H1 (cell line): Measurements from ENCODE around the gene PARS2. TPM values are rescaled to one million over a fixed set of nuclear protein-coding genes. Genes with fewer than 3 reads are reported as not detected.

Experiments
- CTCF ChIA-PET: fragments of 300-600 bp; sonication (Branson Sonifier 250); formaldehyde crosslinking; loops from one replicate; lab custom pipeline; 2021; ENCODE audit not compliant: partially characterized antibody; lab: Charles Lee
- POLR2A ChIA-PET: fragments of 300-600 bp; sonication (Branson Sonifier 250); formaldehyde crosslinking; loops from one replicate; lab custom pipeline; 2021; ENCODE audit warnings: inconsistent platforms; ENCODE audit not compliant: partially characterized antibody; lab: Charles Lee
- DNase-seq, 2 experiments: peaks; one replicate each; pipeline versions ENCODE4 v3.0.0 to v3.0.0-alpha.2; 2010 to 2022; ENCODE audit warnings: low spot score in 2 of 2, low read depth in 1 of 2, mixed read lengths in 1 of 2
- FAIRE-seq: peaks from 2 replicates; lab custom pipeline; 2011; peaks lifted over from hg19 to GRCh38; lab: Jason Lieb, UNC
- H2AFZ ChIP-seq: 2 replicates; pipeline ENCODE4 v1.8.1; 2012; ENCODE audit warnings: low read length, inconsistent platforms
- H2AK5ac ChIP-seq: 2 replicates; pipeline ENCODE4 v1.6.1; 2013; ENCODE audit warnings: low read depth, low read length
- H2BK120ac ChIP-seq: replicated peaks from 2 replicates; pipeline ENCODE3; 2013; ENCODE audit warnings: low read depth, low read length, inconsistent platforms
- H2BK12ac ChIP-seq: 2 replicates; pipeline ENCODE4 v1.6.1; 2013; ENCODE audit warnings: low read depth, low read length
- H2BK15ac ChIP-seq: 2 replicates; pipeline ENCODE4 v1.6.1; 2013; ENCODE audit warnings: low read length
- H2BK20ac ChIP-seq: 2 replicates; pipeline ENCODE4 v1.6.1; 2013; ENCODE audit warnings: low read length
- H2BK5ac ChIP-seq: 2 replicates; pipeline ENCODE4 v1.6.1; 2013; ENCODE audit warnings: low read depth, low read length
- H3K14ac ChIP-seq: 2 replicates; pipeline ENCODE4 v1.6.1; 2013; ENCODE audit warnings: inconsistent platforms; ENCODE audit not compliant: insufficient read length
- H3K18ac ChIP-seq: 2 replicates; pipeline ENCODE4 v1.6.1; 2013; ENCODE audit warnings: low read length; ENCODE audit errors: extremely low read depth
- H3K23ac ChIP-seq: 2 replicates; pipeline ENCODE4 v1.6.1; 2013; ENCODE audit warnings: inconsistent platforms; ENCODE audit not compliant: insufficient read length
- H3K23me2 ChIP-seq: 2 replicates; pipeline ENCODE4 v1.6.1; 2013; ENCODE audit warnings: low read depth, low read length
- H3K27ac ChIP-seq: 2 replicates; pipeline ENCODE4 v1.6.1; 2011; ENCODE audit warnings: low read depth, low read length, inconsistent platforms
- H3K27me3 ChIP-seq, 4 experiments: replicated peaks in 1 of 4; 1 replicate in 1 of 4; 2 replicates in 3 of 4; pipeline versions ENCODE4 v1.6.1 to v1.8.1; 2011 to 2013; ENCODE audit warnings: low read length in 3 of 4, mild to moderate bottlenecking in 3 of 4, inconsistent platforms in 2 of 4, mixed read lengths in 2 of 4, moderate library complexity in 1 of 4; ENCODE audit not compliant: control insufficient read depth in 3 of 4, insufficient read depth in 3 of 4; ENCODE audit errors: extremely low read depth in 1 of 4
- H3K36me3 ChIP-seq, 4 experiments: 2 replicates each; pipeline versions ENCODE4 v1.6.1 to v1.8.1; 2011 to 2013; ENCODE audit warnings: mild to moderate bottlenecking in 4 of 4, low read length in 3 of 4, moderate library complexity in 2 of 4, control low read depth in 1 of 4, inconsistent platforms in 1 of 4; ENCODE audit not compliant: insufficient read depth in 4 of 4, control insufficient read depth in 2 of 4
- H3K4ac ChIP-seq: replicated peaks from 2 replicates; pipeline ENCODE3; 2013; ENCODE audit warnings: low read length, low read depth, mixed read lengths, inconsistent platforms; ENCODE audit not compliant: insufficient read length
- H3K4me1 ChIP-seq, 4 experiments: replicated peaks in 1 of 4; 1 replicate in 1 of 4; 2 replicates in 3 of 4; pipeline versions ENCODE4 v1.6.1 to v1.8.1; 2011 to 2013; ENCODE audit warnings: low read length in 3 of 4, inconsistent platforms in 2 of 4, mixed read lengths in 1 of 4; ENCODE audit not compliant: insufficient read depth in 4 of 4, control insufficient read depth in 3 of 4
- H3K4me2 ChIP-seq, 2 experiments: 2 replicates each; pipeline versions ENCODE4 v1.6.1 to v1.8.1; 2011 to 2013; ENCODE audit warnings: low read depth in 2 of 2, low read length in 2 of 2, control low read depth in 1 of 2, inconsistent platforms in 1 of 2, mild to moderate bottlenecking in 1 of 2; ENCODE audit not compliant: insufficient read depth in 1 of 2
- H3K4me3 ChIP-seq, 4 experiments: fragments of 200-600, 300-600 bp in 1 of 4; sonication (generic), shearing (Covaris generic), sonication (Bioruptor Twin) in 1 of 4; 2 replicates each; pipeline versions ENCODE4 v1.5.1 to v1.8.1; 2011 to 2016; ENCODE audit warnings: low read length in 4 of 4, low read depth in 3 of 4, control low read depth in 2 of 4, inconsistent platforms in 2 of 4, mild to moderate bottlenecking in 2 of 4, mixed read lengths in 1 of 4, moderate library complexity in 1 of 4; ENCODE audit not compliant: insufficient read depth in 2 of 4; ENCODE audit errors: extremely low read depth in 1 of 4
- H3K56ac ChIP-seq: replicated peaks from 2 replicates; pipeline ENCODE3; 2013; ENCODE audit warnings: low read depth, mild to moderate bottlenecking, mixed read lengths, low read length, inconsistent platforms; ENCODE audit not compliant: insufficient read length
- H3K79me1 ChIP-seq: 2 replicates; pipeline ENCODE4 v1.6.1; 2013; ENCODE audit warnings: low read depth, low read length, control low read depth
- H3K79me2 ChIP-seq, 2 experiments: 2 replicates each; pipeline versions ENCODE4 v1.6.1 to v1.8.1; 2012 to 2013; ENCODE audit warnings: low read length in 2 of 2, mild to moderate bottlenecking in 2 of 2, inconsistent platforms in 1 of 2; ENCODE audit not compliant: insufficient read depth in 2 of 2, control insufficient read depth in 1 of 2
- H3K9ac ChIP-seq, 4 experiments: replicated peaks in 1 of 4; 1 replicate in 1 of 4; 2 replicates in 3 of 4; pipeline versions ENCODE4 v1.6.1 to v1.8.1; 2011 to 2013; ENCODE audit warnings: low read depth in 3 of 4, low read length in 3 of 4, control low read depth in 2 of 4, mild to moderate bottlenecking in 2 of 4, moderate library complexity in 2 of 4, inconsistent platforms in 1 of 4; ENCODE audit errors: extremely low read depth in 1 of 4
- H3K9me3 ChIP-seq, 2 experiments: 2 replicates each; pipeline versions ENCODE4 v1.6.1 to v1.8.1; 2012 to 2013; ENCODE audit warnings: mild to moderate bottlenecking in 2 of 2, moderate library complexity in 2 of 2, control low read depth in 1 of 2, inconsistent platforms in 1 of 2, low read depth in 1 of 2, low read length in 1 of 2, mixed read lengths in 1 of 2; ENCODE audit not compliant: insufficient read depth in 2 of 2
- H4K20me1 ChIP-seq, 2 experiments: replicated peaks in 1 of 2; 2 replicates each; pipeline versions ENCODE3 to v1.8.1; 2011 to 2013; ENCODE audit warnings: inconsistent platforms in 2 of 2, low read length in 2 of 2, mild to moderate bottlenecking in 1 of 2; ENCODE audit not compliant: insufficient read depth in 2 of 2, control insufficient read depth in 1 of 2
- H4K5ac ChIP-seq: 2 replicates; pipeline ENCODE4 v1.6.1; 2013; ENCODE audit warnings: low read length, low read depth, mixed read lengths, inconsistent platforms; ENCODE audit not compliant: insufficient read length
- H4K8ac ChIP-seq: 2 replicates; pipeline ENCODE4 v1.8.0; 2013; ENCODE audit warnings: mild to moderate bottlenecking, moderate library complexity, low read length, inconsistent platforms; ENCODE audit not compliant: insufficient read depth; ENCODE audit errors: extremely low read depth
- H4K91ac ChIP-seq: replicated peaks from 2 replicates; pipeline ENCODE3; 2013; ENCODE audit warnings: low read length, mixed read lengths, inconsistent platforms; ENCODE audit not compliant: insufficient read length
- ASH2L ChIP-seq: fragments of 200-600, 300-600 bp; sonication (generic); IDR thresholded peaks from one replicate; pipeline ENCODE4 v1.7.1; 2017; ENCODE audit warnings: low read length
- BACH1 ChIP-seq: IDR thresholded peaks from 2 replicates; pipeline ENCODE4 v1.6.1; 2012; ENCODE audit warnings: low read length, improper control_type of control experiment
- CREB1 ChIP-seq: IDR thresholded peaks from 2 replicates; pipeline ENCODE4 v1.6.1; 2012; ENCODE audit warnings: inconsistent platforms
- EZH2 ChIP-seq: fragments of 200-600 bp; sonication (generic); IDR thresholded peaks from 2 replicates; pipeline ENCODE4 v1.7.1; 2012; ENCODE audit warnings: low read depth, mild to moderate bottlenecking, moderate library complexity, low read length, inconsistent platforms; ENCODE audit not compliant: severe bottlenecking
- JUND ChIP-seq: IDR thresholded peaks from 2 replicates; pipeline ENCODE4 v1.6.1; 2011; ENCODE audit warnings: mild to moderate bottlenecking, improper control_type of control experiment, low read length
- KDM4A ChIP-seq: IDR thresholded peaks from one replicate; pipeline ENCODE4 v1.7.1; 2012; ENCODE audit warnings: low read depth, mild to moderate bottlenecking, moderate library complexity, low read length, inconsistent platforms; ENCODE audit not compliant: severe bottlenecking
- RAD21 ChIP-seq, 2 experiments: IDR thresholded peaks in 1 of 2; conservative IDR thresholded peaks in 1 of 2; 2 replicates each; pipeline ENCODE4 v1.6.1; 2011; ENCODE audit warnings: low read depth in 2 of 2, low read length in 2 of 2, improper control_type of control experiment in 1 of 2, inconsistent platforms in 1 of 2, mild to moderate bottlenecking in 1 of 2, moderate library complexity in 1 of 2
- SP2 ChIP-seq: IDR thresholded peaks from 2 replicates; pipeline ENCODE4 v1.6.1; 2012; ENCODE audit warnings: mild to moderate bottlenecking, low read length, inconsistent platforms
- SUZ12 ChIP-seq: fragments of 200-600 bp; sonication (generic); IDR thresholded peaks from 2 replicates; pipeline ENCODE4 v1.6.1; 2012; ENCODE audit warnings: mild to moderate bottlenecking, inconsistent platforms, low read length, moderate library complexity, mixed read lengths
- TAF1 ChIP-seq: IDR thresholded peaks from 2 replicates; pipeline ENCODE4 v1.6.1; 2011; ENCODE audit warnings: mild to moderate bottlenecking, low read depth, low read length
- WGBS, 2 experiments: shearing (Covaris generic) in 1 of 2; methylation state at CpG; one replicate each; pipeline versions ENCODE4 v1.1.6 to v1.1.7; 2013 to 2015; ENCODE audit warnings: low lambda C conversion rate in 2 of 2, mixed read lengths in 2 of 2, inconsistent platforms in 1 of 2, low coverage in 1 of 2, missing lambda C conversion rate in 1 of 2; ENCODE audit not compliant: insufficient replicate concordance in 2 of 2, insufficient coverage in 1 of 2, insufficient read length in 1 of 2; ENCODE audit errors: extremely low coverage in 1 of 2, missing lambda C conversion rate in 1 of 2; 5-methylcytosine and 5-hydroxymethylcytosine counted together
- polyA plus RNA-seq, 7 experiments: library from polyadenylated mRNA; depleted of rRNA in 3 of 7; stranded (reverse) in 5 of 7; unstranded in 2 of 7; fragments of >200 nt in 5 of 7; fragments of 200-250 nt in 2 of 7; gene quantifications; 1 replicate in 5 of 7; 2 replicates in 1 of 7; 4 replicates in 1 of 7; pipeline versions ENCODE4 v1.2.1 to v1.2.3, GENCODE V29; 2011 to 2013; ENCODE audit warnings: missing spikeins in 2 of 7, mixed read lengths in 2 of 7
- total RNA-seq: library from RNA; stranded (reverse); fragmentation: NEBNext Ultra II Directional; extraction: Animal tissue kit (Norgen Biotek cat#: 25700); gene quantifications from 2 replicates; pipeline ENCODE4 v1.2.1, GENCODE V29; 2021
- TF ChIP-seq, protein P1 (sequence below): IDR thresholded peaks from 2 replicates; pipeline ENCODE4 v1.6.1; 2012; ENCODE audit warnings: inconsistent platforms

Gene PARS2
- total and polyA plus RNA-seq, 2 of the 8 experiments (the other 6 are each of a cell fraction or from before 2014, with no cell fraction given), result 8.9 to 10.0 TPM

- 0 out of 2 replicates have a peak overlapping the region, but pooled peaks have one; percentile 34 for H2BK15ac ChIP-seq
- H3K23me2 ChIP-seq, result no peaks in the 10 kb centered on the region
- no peak overlapping the region for H2BK20ac ChIP-seq
- CTCF ChIA-PET, result interaction anchor here (0.9 to 8.1 kb wide), 15 partner anchors 8 to 275 kb away, joined by 3 to 80 read pairs (median 5); partner anchors contain the start of gene ACOT11
- DNase-seq (no peak), FAIRE-seq (no peak)
- H3K4me1 ChIP-seq, result peaks cover 6 to 16% (median 9%) of the 10 kb centered on the region in 4 experiments
- POLR2A ChIA-PET, result interaction anchor here (1.0 to 1.3 kb wide), 3 partner anchors 10 to 71 kb away, joined by 3 read pairs; no protein-coding TSS in a partner anchor
- no peak overlapping the region for H4K8ac ChIP-seq
- no peaks in the 10 kb centered on the region; the same call in 1 of the 2 replicates for H3K79me1 ChIP-seq
- H2BK12ac ChIP-seq, result no peak overlapping the region; the same call in 1 of the 2 replicates
- H2AK5ac ChIP-seq, result no peak overlapping the region
- no peak overlapping the region for H3K23ac ChIP-seq
- H2BK5ac ChIP-seq, result no peak overlapping the region
- H4K91ac ChIP-seq, result no peak overlapping the region
- WGBS, 2 experiments, result 80% methylated on average over 4 of the region's 4 CpGs; no CpG with 5 or more reads in 1 of the 2 experiments
- H3K4me3 ChIP-seq, result no peak overlapping the region
- H3K27ac ChIP-seq, result no peak overlapping the region
- H3K18ac ChIP-seq, result no peak overlapping the region
- no peaks in the 10 kb centered on the region for H3K79me2 ChIP-seq
- H3K9me3 ChIP-seq, result peaks cover 0 to 5% of the 10 kb centered on the region in 2 experiments; a peak in 2 of 4 replicates
- H3K56ac ChIP-seq, result no peak overlapping the region
- no peak overlapping the region for H2AFZ ChIP-seq
- H3K14ac ChIP-seq, result no peak overlapping the region
- TF ChIP-seq ASH2L (no peak), TAF1 (no peak), KDM4A (no peak), SP2 (no peak), BACH1 (0 out of 2 replicates have a peak, but pooled peaks have one; percentile 17), EZH2 (no peak), CREB1 (no peak), RAD21 (IDR thresholded peaks at IDR 0.05 in 1 of 2, conservative IDR thresholded peaks at IDR 0.05 in 1 of 2; ENCODE audit: low read depth in 2 of 2, low read length in 2 of 2) (0 out of 4 replicates have a peak, but pooled peaks of 1 of the 2 experiments have one; percentile 6), JUND (no peak), SUZ12 (no peak)
- TF ChIP-seq, protein P1, sequence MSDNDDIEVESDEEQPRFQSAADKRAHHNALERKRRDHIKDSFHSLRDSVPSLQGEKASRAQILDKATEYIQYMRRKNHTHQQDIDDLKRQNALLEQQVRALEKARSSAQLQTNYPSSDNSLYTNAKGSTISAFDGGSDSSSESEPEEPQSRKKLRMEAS, result no peak
- H3K27me3 ChIP-seq, result 0 out of 7 replicates have a peak, but pooled peaks cover 0 to under 1% (median 0%) of the 10 kb centered on the region in 4 experiments
- no peak overlapping the region for H3K9ac ChIP-seq
- H2BK120ac ChIP-seq, result no peak overlapping the region
- H3K36me3 ChIP-seq, result no peaks in the 10 kb centered on the region
- H4K20me1 ChIP-seq, result no peaks in the 10 kb centered on the region
- no peak overlapping the region for H4K5ac ChIP-seq
- H3K4me2 ChIP-seq, result no peak overlapping the region
- no peak overlapping the region for H3K4ac ChIP-seq
Observed at GRCh38 chr1:54794451-54795355, 30.4 kb upstream of the PARS2 start.
